ENCODE results near the gene C1orf52. TPM values are rescaled to one million over a fixed set of nuclear protein-coding genes. Genes with fewer than 3 reads are reported as not detected.

C1orf52 gene
- total and polyA plus RNA-seq, 9 of the 15 experiments (the other 6 are each of a cell fraction or from before 2014, with no cell fraction given), result 17.0 to 38.5 (median 33.0) TPM

GRCh38 chr1:85295006-85295431 is 35.6 kb upstream of the C1orf52 start (continued):
- TF ChIP-seq STAT6 (CRISPR knock-in tag; IDR thresholded peaks at IDR 0.05) (no peak), ZNF639 (CRISPR knock-in tag; conservative IDR thresholded peaks at IDR 0.05 in 1 of 2, IDR thresholded peaks at IDR 0.05 in 1 of 2) (no peak), U2AF1 (optimal IDR thresholded peaks at IDR 0.05; ENCODE audit: low read depth, low read length) (no peak), PRDM10 (IDR thresholded peaks at IDR 0.05; ENCODE audit: partially characterized antibody) (no peak), MBD1 (CRISPR knock-in tag; IDR thresholded peaks at IDR 0.05) (no peak)
